ENCODE results near the gene L1TD1.
"Not testable (repeated sequence)": the region's sequence is repeated elsewhere in the genome, so short reads cannot be mapped to it uniquely, and the experiment has no call there.

Gene L1TD1

DNA sequence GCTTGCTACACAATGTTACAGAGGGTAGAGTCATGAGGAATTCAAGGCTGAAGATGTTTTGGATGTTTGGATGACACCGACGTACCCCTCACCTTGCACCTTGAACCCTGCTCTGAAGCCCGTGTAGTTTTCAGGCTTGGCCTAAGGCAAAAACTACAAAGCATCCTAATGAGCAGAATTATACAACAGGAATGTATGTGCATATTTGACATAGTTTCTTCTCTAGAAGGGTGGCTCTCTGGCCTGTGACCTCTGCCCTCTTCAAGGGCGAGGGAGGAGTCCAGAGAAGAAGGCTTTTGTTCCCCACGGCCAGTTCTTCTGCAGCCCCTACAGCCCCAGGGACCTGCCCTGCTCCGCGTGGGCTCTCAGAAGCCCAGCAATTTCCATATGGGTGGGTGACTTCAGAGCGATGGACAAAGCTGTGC, 43.3 kb downstream of the L1TD1 start:
- no peak for DNase-seq (ENCODE audit: low read depth)

DNA sequence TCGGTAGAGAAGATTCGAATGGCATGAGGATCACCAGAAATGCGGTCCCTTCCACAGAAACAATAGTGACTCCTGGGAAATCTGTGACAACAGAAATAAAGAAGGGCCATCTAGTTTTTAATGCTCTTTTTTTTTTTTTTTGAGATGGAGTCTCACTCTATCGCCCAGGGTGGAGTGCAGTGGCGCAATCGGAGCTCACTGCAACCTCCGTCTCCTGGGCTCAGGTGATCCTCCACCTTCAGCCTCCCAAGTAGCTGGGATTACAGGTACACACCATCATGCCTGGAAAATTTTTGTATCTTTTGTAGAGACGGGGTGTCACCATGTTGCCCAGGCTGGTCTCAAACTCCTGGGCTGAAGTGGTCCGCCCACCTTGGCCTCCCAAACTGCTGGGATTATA, 43.9 kb downstream of the L1TD1 start:
- DNase-seq (ENCODE audit: low read depth), result no peak

DNA sequence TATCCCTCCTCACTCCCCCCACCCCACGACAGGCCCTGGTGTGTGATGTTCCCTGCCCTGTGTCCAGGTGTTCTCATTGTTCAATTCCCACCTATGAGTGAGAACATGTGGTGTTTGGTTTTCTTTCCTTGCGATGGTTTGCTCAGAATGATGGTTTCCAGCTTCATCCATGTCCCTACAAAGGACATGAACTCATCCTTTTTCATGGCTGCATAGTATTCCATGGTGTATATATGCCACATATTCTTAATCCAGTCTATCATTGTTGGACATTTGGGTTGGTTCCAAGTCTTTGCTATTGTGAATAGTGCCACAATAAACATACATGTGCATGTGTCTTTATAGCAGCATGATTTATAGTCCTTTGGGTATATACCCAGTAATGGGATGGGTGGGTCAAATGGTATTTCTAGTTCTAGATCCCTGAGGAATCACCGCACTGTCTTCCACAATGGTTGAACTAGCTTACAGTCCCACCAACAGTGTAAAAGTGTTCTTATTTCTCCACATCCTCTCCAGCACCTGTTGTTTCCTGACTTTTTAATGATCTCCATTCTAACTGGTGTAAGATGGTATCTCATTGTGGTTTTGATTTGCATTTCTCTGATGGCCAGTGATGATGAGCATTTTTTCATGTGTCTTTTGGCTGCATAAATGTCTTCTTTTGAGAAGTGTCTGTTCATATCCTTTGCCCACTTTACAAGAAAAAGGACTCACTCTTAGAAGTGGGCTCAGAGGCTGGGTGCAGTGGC, 45.2 kb downstream of the L1TD1 start:
- DNase-seq (ENCODE audit: low read depth), result not testable (repeated sequence)

DNA sequence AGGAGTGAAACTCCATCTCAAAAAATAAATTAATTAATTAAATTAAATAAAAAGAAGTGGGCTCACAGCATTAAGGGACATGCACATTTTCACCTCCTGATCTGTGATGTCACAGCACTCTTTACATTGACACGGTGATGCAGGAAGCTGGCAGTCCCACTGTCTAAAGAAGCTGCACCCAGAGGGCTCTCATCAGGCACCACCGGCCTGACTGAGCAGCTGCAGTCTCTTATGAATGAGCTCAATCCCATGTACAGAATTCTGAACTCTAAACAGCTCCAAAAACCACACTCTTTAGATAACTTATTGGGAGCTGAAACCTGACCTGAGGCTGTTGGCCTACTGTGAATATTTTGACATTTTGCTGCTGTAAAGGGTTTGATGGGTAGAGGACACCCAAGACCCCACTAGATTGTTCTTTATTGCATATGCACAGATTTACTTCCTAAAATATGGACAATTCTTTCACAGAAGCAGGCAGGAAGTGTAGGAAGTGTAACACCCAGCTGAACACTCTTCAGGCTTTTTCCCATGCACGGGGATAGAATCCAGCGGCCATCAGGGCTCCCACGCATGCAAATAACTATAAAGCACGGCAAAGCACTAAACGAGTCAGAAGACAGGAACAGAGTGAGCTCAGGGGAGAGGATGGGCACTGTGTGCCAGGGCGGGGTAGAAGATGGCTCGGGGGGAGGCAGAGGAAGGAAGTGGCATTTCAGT, 46.2 kb downstream of the L1TD1 start:
- DNase-seq (ENCODE audit: low read depth), result no peak

DNA sequence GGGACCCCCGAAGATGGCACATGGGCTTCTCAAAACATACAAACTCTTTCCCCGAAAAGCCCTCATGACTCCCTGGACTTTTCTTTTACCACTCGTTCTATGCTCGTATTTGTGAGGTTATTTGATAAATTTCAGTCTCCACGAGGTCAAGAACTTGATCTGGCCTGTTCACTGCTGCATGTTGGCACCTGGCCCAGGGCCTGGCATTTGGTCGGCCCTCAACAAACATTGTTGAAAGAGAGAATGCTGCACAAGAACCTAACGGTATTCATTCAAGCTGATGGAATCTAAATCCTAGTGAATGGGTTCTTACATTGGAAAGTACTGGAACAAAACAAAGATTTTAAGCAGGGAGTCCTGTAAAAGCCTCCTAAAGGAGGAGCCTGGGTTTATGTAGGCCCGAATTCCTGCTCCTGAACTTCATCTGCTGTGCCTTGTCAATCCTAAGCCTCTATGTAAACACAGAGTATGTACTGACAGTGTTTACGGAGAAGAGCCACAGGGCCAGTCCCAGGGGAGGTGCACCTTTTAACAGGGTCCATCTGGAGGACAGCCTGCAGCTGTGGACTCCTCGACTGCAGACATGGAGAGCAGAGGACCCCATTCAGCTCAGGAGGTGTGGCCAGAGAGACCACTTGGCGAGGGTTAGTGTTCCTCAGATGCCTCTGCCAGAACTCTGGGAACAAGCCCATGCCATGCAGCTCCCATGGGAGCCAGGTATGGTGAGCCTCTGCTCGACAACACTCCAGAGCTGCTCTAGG, 46.9 kb downstream of the L1TD1 start:
- no peak for DNase-seq (ENCODE audit: low read depth)

DNA sequence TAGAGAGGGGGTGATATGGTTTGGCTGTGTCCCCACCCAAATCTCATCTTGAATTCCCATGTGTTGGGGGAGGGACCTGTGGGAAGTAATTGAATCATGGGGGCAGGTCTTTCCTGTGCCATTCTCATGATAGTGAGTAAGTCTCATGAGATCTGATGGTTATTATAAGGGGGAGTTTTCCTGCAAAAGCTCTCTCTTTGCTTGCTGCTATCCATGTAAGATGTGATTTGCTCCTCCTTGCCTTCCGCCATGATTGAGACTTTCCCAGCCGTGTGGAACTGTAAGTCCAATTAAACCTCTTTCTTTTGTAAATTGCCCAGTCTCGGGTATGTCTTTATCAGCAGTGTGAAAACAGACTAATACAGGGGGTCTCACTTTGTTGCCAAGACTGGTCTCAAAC, 49.7 kb downstream of the L1TD1 start:
- not testable (repeated sequence) for DNase-seq (ENCODE audit: low read depth)

DNA sequence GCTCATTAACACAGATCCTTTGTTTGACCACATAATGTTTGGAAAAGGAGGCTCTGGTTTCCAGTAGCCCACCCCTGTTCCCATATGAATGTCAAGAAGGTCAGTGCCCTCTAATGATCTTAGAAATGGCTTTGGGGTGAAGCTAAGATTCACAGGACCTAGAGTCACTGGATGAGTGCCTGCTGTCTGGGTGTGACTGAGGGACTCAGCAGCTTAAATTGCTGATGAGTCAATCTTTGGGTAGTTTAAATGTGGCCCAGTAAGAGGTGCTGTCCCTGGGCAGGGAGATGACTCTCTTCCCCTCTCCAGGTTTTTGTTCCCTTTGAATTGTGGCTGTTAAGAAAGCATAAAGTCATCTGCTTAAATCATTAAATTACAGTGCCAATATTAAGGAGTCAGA, 50.6 kb downstream of the L1TD1 start:
- DNase-seq (ENCODE audit: low read depth), result no peak

DNA sequence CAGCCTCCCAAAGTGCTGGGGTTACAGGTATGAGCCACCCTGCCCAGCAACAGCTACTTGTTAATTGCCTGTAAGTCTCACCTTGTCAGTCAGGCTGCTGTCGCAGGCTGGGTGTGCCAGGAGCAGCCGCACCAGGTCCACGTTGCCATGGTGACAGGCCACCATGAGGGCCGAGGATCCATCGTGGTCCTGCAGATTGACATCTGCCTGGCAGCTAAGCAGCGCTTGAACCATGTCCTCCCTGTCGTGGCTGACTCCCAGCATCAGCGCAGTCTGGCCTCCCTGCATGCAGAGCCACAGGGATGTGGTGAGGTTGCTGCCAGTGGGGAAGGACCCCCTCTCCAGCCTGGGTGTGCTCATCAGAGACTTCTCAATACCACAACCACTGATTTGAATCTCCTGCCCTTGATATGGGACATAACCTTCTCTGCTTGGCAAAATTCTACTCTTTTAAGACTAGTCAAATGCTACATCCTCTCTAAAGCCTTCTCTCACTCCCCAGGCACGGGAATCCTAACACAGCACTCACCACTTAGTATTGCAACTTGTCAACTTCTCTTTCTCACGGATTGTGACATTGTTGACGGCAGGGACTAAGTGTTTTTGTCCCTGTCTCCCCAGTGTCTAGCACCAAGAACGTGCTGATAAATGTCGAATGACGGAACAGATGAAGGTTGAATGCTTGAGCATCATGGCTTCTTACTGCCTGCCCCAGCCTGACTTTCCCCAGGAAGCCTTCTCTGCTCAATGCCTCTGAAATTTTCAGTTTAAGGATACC, 52.9 kb downstream of the L1TD1 start:
- DNase-seq (ENCODE audit: low read depth), result no peak

DNA sequence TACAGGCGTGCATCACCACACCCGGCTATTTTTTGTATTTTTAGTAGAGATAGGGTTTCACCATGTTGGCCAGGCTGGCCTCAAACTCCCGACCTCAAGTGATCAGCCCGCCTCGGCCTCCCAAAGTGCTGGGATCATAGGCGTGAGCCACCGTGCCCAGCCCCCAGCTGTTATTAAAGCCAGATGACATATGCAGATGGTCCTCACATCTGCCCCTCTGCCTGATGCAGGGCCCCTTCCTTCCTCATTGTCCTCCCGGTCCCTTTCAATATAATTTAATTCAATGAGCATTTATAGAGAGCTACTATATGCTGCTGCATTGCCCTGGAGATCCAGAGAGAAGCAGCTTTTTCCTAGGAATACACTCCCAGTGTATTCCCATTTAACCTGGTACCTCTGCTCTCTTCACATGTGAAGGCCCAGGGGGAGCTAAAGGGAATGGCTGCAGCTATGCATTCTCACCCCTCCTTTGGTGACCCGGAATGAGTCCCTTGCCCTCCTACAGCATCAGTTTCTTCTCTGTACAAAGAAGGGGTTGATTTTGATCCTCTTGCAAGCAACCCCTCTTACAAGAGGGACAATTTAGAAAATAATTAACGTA, 55.6 kb downstream of the L1TD1 start:
- no peak for DNase-seq (ENCODE audit: low read depth)

DNA sequence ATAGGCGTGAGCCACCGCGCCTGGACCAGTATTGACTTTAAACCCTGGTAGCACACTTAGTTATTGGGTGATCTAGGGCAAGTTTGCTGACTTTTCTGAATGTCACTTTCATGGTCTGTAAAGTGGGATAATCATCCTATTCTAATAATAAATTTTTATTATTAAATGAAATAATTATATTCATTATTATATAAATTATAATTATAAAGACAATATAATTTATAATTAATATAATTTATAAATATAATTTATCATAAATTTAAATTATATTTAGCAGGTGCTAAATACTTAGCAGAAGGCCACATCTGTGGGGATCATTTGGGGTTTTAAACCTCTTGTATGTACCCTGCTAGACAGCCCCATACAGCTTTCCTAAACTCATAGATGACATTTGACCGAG, 64.9 kb downstream of the L1TD1 start:
- DNase-seq (ENCODE audit: low read depth), result no peak

DNA sequence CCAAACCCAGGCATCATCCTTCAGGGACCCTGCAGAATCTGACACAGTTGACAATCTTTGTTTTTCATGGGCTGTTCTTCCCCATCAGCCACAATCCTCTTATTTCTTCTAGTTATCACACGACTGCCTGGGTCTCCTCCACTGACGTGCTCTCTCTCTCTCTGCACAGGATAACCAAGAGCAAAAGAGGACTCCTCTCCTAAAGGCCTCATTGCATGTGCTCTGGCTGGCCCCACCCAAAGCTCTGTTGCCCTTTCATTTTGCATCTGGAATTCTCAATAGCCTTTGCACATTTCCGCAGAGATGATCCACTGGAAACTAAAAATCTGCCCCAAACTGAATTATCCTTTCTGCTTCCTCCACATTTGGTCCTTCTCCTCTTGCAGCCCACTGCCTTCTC, 66.0 kb downstream of the L1TD1 start:
- DNase-seq (ENCODE audit: low read depth), result no peak
